ENCODE data around the gene ACOT12. TPM values are rescaled to one million over a fixed set of nuclear protein-coding genes. Genes with fewer than 3 reads are reported as not detected.

Gene ACOT12
- total RNA-seq, 1 donor from 2014 or later = not detected

- peaks cover 27% of the 10 kb centered on the region for H3K4me1 Mint-ChIP-seq (ENCODE audit: low read depth)
- H3K27me3 Mint-ChIP-seq (ENCODE audit: low read depth) = no peaks in the 10 kb centered on the region
- DNase-seq (ENCODE audit: low spot score) = no peak
- H3K9me3 Mint-ChIP-seq (ENCODE audit: low read depth) = no peaks in the 10 kb centered on the region
- no peak for TF ChIP-seq CTCF (IDR thresholded peaks at IDR 0.05)
- H3K36me3 Mint-ChIP-seq (ENCODE audit: low read depth) = no peaks in the 10 kb centered on the region
- no peak overlapping the region for H3K27ac Mint-ChIP-seq (ENCODE audit: unreplicated experiment)
- H3K4me3 Mint-ChIP-seq (ENCODE audit: unreplicated experiment) = no peak overlapping the region
Observed at GRCh38 chr5:81428446-81428845, 34.5 kb upstream of the ACOT12 start.

- Mint-ChIP-seq H3K27ac (ENCODE audit: unreplicated experiment) (no peak overlapping the region), H3K9me3 (ENCODE audit: low read depth) (no peaks in the 10 kb centered on the region), H3K4me3 (ENCODE audit: unreplicated experiment) (no peak overlapping the region), H3K36me3 (ENCODE audit: low read depth) (no peaks in the 10 kb centered on the region), H3K27me3 (ENCODE audit: low read depth) (no peaks in the 10 kb centered on the region), H3K4me1 (ENCODE audit: low read depth) (peaks cover 34% of the 10 kb centered on the region)
- no peak for TF ChIP-seq CTCF (IDR thresholded peaks at IDR 0.05)
- no peak for DNase-seq (ENCODE audit: low spot score)
Observed at GRCh38 chr5:81427566-81427965, 33.6 kb upstream of the ACOT12 start.

DNA sequence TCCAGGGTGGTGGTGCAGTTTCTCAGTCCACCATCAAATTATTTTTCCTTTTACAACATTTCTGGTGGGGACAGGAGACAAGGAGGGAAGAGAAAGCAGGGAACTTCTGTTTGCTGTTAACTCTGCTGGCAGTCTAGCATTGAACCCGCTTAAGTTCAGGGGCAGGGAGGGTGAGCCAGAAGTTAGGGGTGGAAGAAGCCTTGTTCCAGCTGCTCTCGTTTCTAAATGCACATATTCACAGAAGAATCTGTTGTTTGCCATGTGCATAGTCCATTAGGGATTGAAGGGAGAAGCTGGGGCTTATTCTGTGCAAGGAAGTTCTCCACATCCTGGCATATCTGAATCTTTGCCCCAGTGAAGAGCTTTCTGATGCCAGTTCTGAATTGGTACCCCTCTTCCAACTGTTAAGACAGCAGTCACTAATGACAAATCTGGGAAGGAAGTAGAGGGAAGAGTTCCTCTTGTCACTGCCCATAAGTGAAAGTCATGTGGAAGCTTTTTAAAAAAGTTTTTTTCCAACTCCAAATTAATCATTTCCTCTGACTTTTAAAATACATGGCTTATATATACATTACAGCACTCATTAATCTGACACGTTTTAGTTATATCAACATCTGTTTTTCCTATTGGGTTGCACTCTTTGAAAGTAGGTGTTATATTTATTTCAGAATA, 32.6 kb upstream of the ACOT12 start:
- Mint-ChIP-seq H3K36me3 (ENCODE audit: low read depth) (peaks cover 3% of the 10 kb centered on the region), H3K27ac (ENCODE audit: unreplicated experiment) (no peak overlapping the region)
- no peak for DNase-seq (ENCODE audit: low spot score)

DNA sequence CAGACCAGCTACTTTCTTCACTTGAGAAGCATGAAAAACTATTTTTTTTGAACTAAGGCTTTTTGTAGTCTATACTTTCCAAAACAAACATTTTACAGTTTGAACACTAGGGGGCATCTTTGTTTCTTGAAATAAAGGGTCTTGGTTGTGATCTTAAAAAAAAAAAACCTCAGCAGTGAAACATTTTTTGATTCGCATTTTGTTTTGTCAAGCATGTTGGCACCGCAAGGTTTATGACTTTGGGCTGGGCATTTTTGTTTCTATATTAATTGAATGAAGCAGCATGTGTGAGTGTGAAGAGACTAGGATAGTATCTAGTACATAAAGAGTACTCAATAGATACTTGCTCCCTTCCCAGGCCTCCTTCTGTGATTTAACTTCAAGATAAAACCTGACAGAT, 31.6 kb upstream of the ACOT12 start:
- H3K36me3 Mint-ChIP-seq (ENCODE audit: low read depth) = peaks cover 3% of the 10 kb centered on the region
- TF ChIP-seq CTCF (IDR thresholded peaks at IDR 0.05) = peak; percentile 92
- H3K9me3 Mint-ChIP-seq (ENCODE audit: low read depth) = no peaks in the 10 kb centered on the region
- no peak for DNase-seq (ENCODE audit: low spot score)
- H3K27ac Mint-ChIP-seq (ENCODE audit: unreplicated experiment) = peak overlapping the region; percentile 3
- no peak overlapping the region for H3K4me3 Mint-ChIP-seq (ENCODE audit: unreplicated experiment)
- H3K4me1 Mint-ChIP-seq (ENCODE audit: low read depth) = peaks cover 49% of the 10 kb centered on the region
- H3K27me3 Mint-ChIP-seq (ENCODE audit: low read depth) = no peaks in the 10 kb centered on the region

More for the DNA sequence above, 32.6 kb upstream of the ACOT12 start:
- Mint-ChIP-seq H3K27me3 (ENCODE audit: low read depth) (no peaks in the 10 kb centered on the region), H3K4me1 (ENCODE audit: low read depth) (peaks cover 41% of the 10 kb centered on the region), H3K4me3 (ENCODE audit: unreplicated experiment) (no peak overlapping the region), H3K9me3 (ENCODE audit: low read depth) (no peaks in the 10 kb centered on the region)
- no peak for TF ChIP-seq CTCF (IDR thresholded peaks at IDR 0.05)

DNA sequence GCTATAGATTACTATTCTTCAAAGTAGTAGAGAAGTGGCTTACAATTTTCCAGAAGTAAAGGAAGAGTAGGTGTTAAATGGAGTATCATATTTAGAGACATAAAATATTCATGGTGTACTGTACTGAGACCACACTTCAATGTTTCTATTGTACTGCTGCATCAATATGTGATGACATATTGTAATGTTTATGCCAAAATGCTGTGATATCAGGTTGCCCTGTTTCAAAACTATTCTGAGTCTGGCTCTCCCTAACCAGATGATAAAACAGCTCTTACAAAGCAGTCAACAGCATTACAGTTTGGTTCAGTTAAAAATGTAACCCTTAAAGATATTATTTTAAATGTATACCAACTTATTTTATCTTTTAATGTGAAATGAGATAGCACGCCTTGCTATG, 30.8 kb upstream of the ACOT12 start:
- peaks cover 57% of the 10 kb centered on the region for H3K4me1 Mint-ChIP-seq (ENCODE audit: low read depth)

More for the DNA sequence above, 30.8 kb upstream of the ACOT12 start:
- DNase-seq (ENCODE audit: low spot score) = no peak
- no peaks in the 10 kb centered on the region for H3K27me3 Mint-ChIP-seq (ENCODE audit: low read depth)
- TF ChIP-seq CTCF (IDR thresholded peaks at IDR 0.05) = no peak
- H3K36me3 Mint-ChIP-seq (ENCODE audit: low read depth) = peaks cover 3% of the 10 kb centered on the region
- H3K27ac Mint-ChIP-seq (ENCODE audit: unreplicated experiment) = no peak overlapping the region
- no peaks in the 10 kb centered on the region for H3K9me3 Mint-ChIP-seq (ENCODE audit: low read depth)
- H3K4me3 Mint-ChIP-seq (ENCODE audit: unreplicated experiment) = no peak overlapping the region

All from chondrocyte (in vitro differentiated cells).